AG09309 (cell line): Measurements from ENCODE around the gene HPCA.
A peak's percentile ranks its signal among the peaks of the same experiment; 100 is the strongest.

Source experiments
- DNase-seq: peaks from one replicate; pipeline ENCODE4 v3.0.0-alpha.2; 2010; ENCODE audit warnings: low read depth
- H3K4me3 ChIP-seq: 2 replicates; pipeline ENCODE4 v1.5.1; 2011; ENCODE audit warnings: mild to moderate bottlenecking, low read depth, low read length, moderate library complexity; ENCODE audit not compliant: control insufficient read depth
- CTCF ChIP-seq: IDR thresholded peaks from 2 replicates; pipeline ENCODE4 v1.5.1; 2011; ENCODE audit warnings: mild to moderate bottlenecking, low read depth, low read length, inconsistent platforms; ENCODE audit not compliant: insufficient read depth, control insufficient read depth; ENCODE audit errors: missing control alignments

Gene HPCA

DNA sequence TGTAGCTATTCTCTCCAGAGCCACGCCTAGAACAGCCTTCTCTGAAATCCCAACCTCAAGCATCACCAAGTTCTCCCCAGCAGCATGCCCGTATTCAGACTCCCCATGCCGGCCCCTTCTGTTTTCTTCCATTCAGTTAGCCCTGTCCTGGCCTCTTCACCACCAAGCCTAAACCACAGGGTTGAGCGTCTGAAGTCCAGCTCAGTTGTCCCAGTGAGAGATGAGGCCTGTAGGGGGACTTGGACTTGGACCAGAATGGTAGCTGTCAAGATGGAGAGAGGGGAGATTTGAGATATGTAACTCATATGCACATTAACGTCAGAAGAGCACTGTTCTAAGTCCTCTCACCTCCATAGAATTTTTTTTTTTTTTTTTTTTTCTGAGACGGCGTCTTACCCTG lies 20.4 kb downstream of the HPCA start:
- H3K4me3 ChIP-seq: no peak overlapping the region
- no peak for DNase-seq
- TF ChIP-seq CTCF: no peak

- peak; percentile 11 for DNase-seq
- no peak for TF ChIP-seq CTCF
- no peak overlapping the region for H3K4me3 ChIP-seq
Observed at GRCh38 chr1:32907435-32907834, 21.1 kb downstream of the HPCA start.

DNA sequence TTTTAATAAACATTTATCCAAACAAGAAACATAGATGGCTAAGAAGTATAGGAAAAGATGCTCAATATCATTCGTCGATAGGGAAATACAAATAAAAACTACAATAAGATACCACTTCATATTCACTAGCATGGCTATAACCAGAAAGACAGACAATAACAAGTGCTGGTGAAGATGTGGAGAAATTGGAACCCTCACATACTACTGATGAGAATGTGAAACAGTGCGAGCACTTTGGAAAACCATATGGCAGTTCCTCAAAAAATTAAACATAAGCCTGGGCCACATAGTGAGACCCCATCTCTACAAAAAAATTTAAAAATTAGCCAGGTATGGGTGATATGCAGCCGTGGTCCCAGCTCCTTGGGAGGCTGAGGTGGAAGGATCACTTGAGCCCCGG lies 24.0 kb downstream of the HPCA start:
- TF ChIP-seq CTCF: no peak
- H3K4me3 ChIP-seq: no peak overlapping the region
- DNase-seq: no peak

GRCh38 chr1:32915766-32916706 lies 29.7 kb downstream of the HPCA start:
- H3K4me3 ChIP-seq: no peak overlapping the region
- DNase-seq: no peak
- TF ChIP-seq CTCF: no peak

DNA sequence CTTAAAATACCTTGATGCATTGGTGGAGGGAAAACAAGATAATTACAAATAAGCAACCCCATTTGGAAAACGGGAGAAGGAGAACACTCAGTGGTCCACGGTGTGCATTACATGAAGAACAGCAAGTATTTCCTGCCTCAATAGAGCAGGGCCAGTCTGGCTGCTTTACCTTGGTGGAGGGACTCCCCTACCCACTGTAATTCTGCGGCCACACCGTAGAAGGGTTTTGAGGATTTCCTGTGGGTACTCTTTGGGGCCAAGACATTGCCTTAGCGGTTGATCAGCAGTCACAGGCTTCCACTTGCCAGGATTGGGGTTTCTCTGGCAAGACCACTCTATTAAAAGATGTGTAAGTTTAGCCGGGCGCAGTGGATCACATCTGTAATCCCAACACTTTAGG lies 31.2 kb downstream of the HPCA start:
- no peak for TF ChIP-seq CTCF
- H3K4me3 ChIP-seq: no peak overlapping the region
- DNase-seq: no peak

- DNase-seq: no peak
- TF ChIP-seq CTCF: no peak
- no peak overlapping the region for H3K4me3 ChIP-seq
Observed at GRCh38 chr1:32918179-32918578, 31.9 kb downstream of the HPCA start.
